GM23338 (cell line): ENCODE data around the gene WIPF1. TPM values are rescaled to one million over a fixed set of nuclear protein-coding genes. Genes with fewer than 3 reads are reported as not detected.
A peak's percentile ranks its signal among the peaks of the same experiment; 100 is the strongest.

Experiments
- ATAC-seq: fragments of 200-7000 bp; cut with Tn5 transposase; 3 replicates; pipeline ENCODE4 v1.9.1; 2020
- DNase-seq: peaks from one replicate; pipeline ENCODE4 v3.0.0-alpha.2; 2015; ENCODE audit warnings: low spot score
- H2AFZ ChIP-seq: fragments of 200-600 bp; sonication (generic); 2 replicates; pipeline ENCODE4 v1.8.0; 2016; ENCODE audit warnings: antibody characterized with exemption, mild to moderate bottlenecking, moderate library complexity
- H3F3A ChIP-seq: fragments of 200-600 bp; sonication (generic); replicated peaks from 2 replicates; pipeline ENCODE4 v1.8.0; 2017; ENCODE audit warnings: antibody characterized with exemption, mixed run types, low read depth
- H3K27ac ChIP-seq: fragments of 200-600 bp; sonication (generic); 2 replicates; pipeline ENCODE4 v1.6.1; 2016; ENCODE audit warnings: low read depth
- H3K27me3 ChIP-seq: fragments of 200-600 bp; sonication (generic); 2 replicates; pipeline ENCODE4 v1.8.0; 2016; ENCODE audit warnings: mild to moderate bottlenecking, mixed run types, moderate library complexity; ENCODE audit not compliant: insufficient read depth
- H3K36me3 ChIP-seq: fragments of 200-600 bp; sonication (generic); 2 replicates; pipeline ENCODE4 v1.8.0; 2016; ENCODE audit warnings: mild to moderate bottlenecking; ENCODE audit not compliant: insufficient read depth
- H3K4me1 ChIP-seq: fragments of 200-600 bp; sonication (generic); 2 replicates; pipeline ENCODE4 v1.8.0; 2016; ENCODE audit warnings: mild to moderate bottlenecking, moderate library complexity; ENCODE audit not compliant: insufficient read depth
- H3K4me2 ChIP-seq: fragments of 200-600 bp; sonication (generic); 2 replicates; pipeline ENCODE4 v1.7.1; 2017; ENCODE audit warnings: mixed run types
- H3K4me3 ChIP-seq: fragments of 200-600 bp; sonication (generic); 2 replicates; pipeline ENCODE4 v1.6.1; 2016; ENCODE audit warnings: mixed run types
- H3K79me2 ChIP-seq: fragments of 200-600 bp; sonication (generic); replicated peaks from 2 replicates; pipeline ENCODE4 v1.8.0; 2017; ENCODE audit warnings: mild to moderate bottlenecking; ENCODE audit not compliant: insufficient read depth
- H3K9me2 ChIP-seq: fragments of 200-600 bp; sonication (generic); 2 replicates; pipeline ENCODE4 v1.8.0; 2017; ENCODE audit not compliant: insufficient read depth
- H4K20me1 ChIP-seq: fragments of 200-600 bp; sonication (generic); replicated peaks from 2 replicates; pipeline ENCODE4 v1.8.0; 2017; ENCODE audit warnings: mild to moderate bottlenecking; ENCODE audit not compliant: insufficient read depth
- H3K27ac Mint-ChIP-seq: 2 replicates; pipeline ENCODE4 v1.8.0; 2020; ENCODE audit warnings: inconsistent platforms, mild to moderate bottlenecking, moderate library complexity, mixed read lengths
- H3K27me3 Mint-ChIP-seq: 3 replicates; pipeline ENCODE4 v1.8.0; 2022; ENCODE audit warnings: low read depth, mild to moderate bottlenecking, moderate library complexity, mixed read lengths, inconsistent platforms; ENCODE audit not compliant: insufficient read depth, poor library complexity
- H3K36me3 Mint-ChIP-seq: 3 replicates; pipeline ENCODE4 v1.8.0; 2021; ENCODE audit warnings: low read depth, mild to moderate bottlenecking, inconsistent platforms, moderate library complexity, mixed read lengths
- H3K4me1 Mint-ChIP-seq: 3 replicates; pipeline ENCODE4 v1.8.0; 2020; ENCODE audit warnings: mild to moderate bottlenecking, inconsistent platforms, mixed read lengths
- H3K4me3 Mint-ChIP-seq: 3 replicates; pipeline ENCODE4 v1.8.0; 2021; ENCODE audit warnings: moderate library complexity, mild to moderate bottlenecking, inconsistent platforms, mixed read lengths
- H3K9me3 Mint-ChIP-seq: 3 replicates; pipeline ENCODE4 v1.8.0; 2020; ENCODE audit warnings: moderate library complexity, mild to moderate bottlenecking, inconsistent platforms, mixed read lengths
- CREB1 ChIP-seq: fragments of 250-450 bp; sonication (Bioruptor Pico); IDR thresholded peaks from 2 replicates; pipeline ENCODE4 v1.5.0; 2020; ENCODE audit warnings: low read depth, mild to moderate bottlenecking, moderate library complexity
- EZH2 ChIP-seq: fragments of 200-600 bp; sonication (generic); IDR thresholded peaks from one replicate; pipeline ENCODE4 v1.8.0; 2017; ENCODE audit warnings: antibody characterized with exemption, mild to moderate bottlenecking, low read depth; ENCODE audit not compliant: unreplicated experiment
- EZH2phosphoT487 ChIP-seq: fragments of 200-600 bp; sonication (generic); IDR thresholded peaks from one replicate; pipeline ENCODE4 v1.8.1; 2018; ENCODE audit warnings: antibody characterized with exemption; ENCODE audit not compliant: unreplicated experiment
- JUNB ChIP-seq: IDR thresholded peaks from one replicate; pipeline ENCODE4 v1.6.1; 2016; ENCODE audit warnings: antibody characterized with exemption; ENCODE audit not compliant: unreplicated experiment
- NANOG ChIP-seq: IDR thresholded peaks from 2 replicates; pipeline ENCODE4 v1.6.1; 2016; ENCODE audit warnings: antibody characterized with exemption, borderline replicate concordance
- POLR2AphosphoS5 ChIP-seq: IDR thresholded peaks from 2 replicates; pipeline ENCODE4 v1.6.1; 2016; ENCODE audit warnings: antibody characterized with exemption, low read depth
- STAT1 ChIP-seq: IDR thresholded peaks from one replicate; pipeline ENCODE4 v1.6.1; 2016; ENCODE audit warnings: antibody characterized with exemption; ENCODE audit not compliant: unreplicated experiment
- ZNF114 ChIP-seq: fragments of 250-450 bp; sonication (Bioruptor Pico); IDR thresholded peaks from 2 replicates; pipeline ENCODE4 v1.5.0; 2020; ENCODE audit warnings: mild to moderate bottlenecking, moderate library complexity
- ZNF331 ChIP-seq: fragments of 250-450 bp; sonication (Bioruptor Pico); IDR thresholded peaks from 2 replicates; pipeline ENCODE4 v1.5.0; 2020; ENCODE audit warnings: low read depth, mild to moderate bottlenecking, moderate library complexity
- polyA plus RNA-seq: library from polyadenylated mRNA; unstranded; fragments of >200 nt; fragmentation: Nextera tagmentation; extraction: Ambion mirVana; gene quantifications from 2 replicates; pipeline ENCODE4 v1.2.1, GENCODE V29; 2016
- total RNA-seq: library from RNA; depleted of rRNA; stranded (reverse); fragments of >200 nt; shearing (Covaris generic); gene quantifications from 2 replicates; pipeline ENCODE4 v1.2.3, GENCODE V29; 2014
- TF ChIP-seq, protein P1 (sequence below), 2 experiments: fragments of 200-600 bp in 1 of 2; sonication (generic) in 1 of 2; conservative IDR thresholded peaks; 2 replicates each; pipeline versions ENCODE4 v1.5.1 to v1.6.1; 2016 to 2017; ENCODE audit warnings: antibody characterized with exemption in 2 of 2, low read depth in 2 of 2, mild to moderate bottlenecking in 2 of 2, moderate library complexity in 1 of 2
- TF ChIP-seq, protein P2 (sequence below): IDR thresholded peaks from 2 replicates; pipeline ENCODE4 v1.6.1; 2016; ENCODE audit warnings: antibody characterized with exemption
- TF ChIP-seq, protein P3 (sequence below): fragments of 250-450 bp; sonication (Bioruptor Pico); IDR thresholded peaks from 2 replicates; pipeline ENCODE4 v1.5.0; 2020; ENCODE audit warnings: mild to moderate bottlenecking, moderate library complexity
- TF ChIP-seq, protein P4 (sequence below): IDR thresholded peaks from one replicate; pipeline ENCODE4 v1.6.1; 2018; ENCODE audit warnings: antibody characterized with exemption; ENCODE audit not compliant: unreplicated experiment

Gene WIPF1
- total and polyA plus RNA-seq, 2 experiments from 2014 or later: 3.0 to 6.0 TPM

DNA sequence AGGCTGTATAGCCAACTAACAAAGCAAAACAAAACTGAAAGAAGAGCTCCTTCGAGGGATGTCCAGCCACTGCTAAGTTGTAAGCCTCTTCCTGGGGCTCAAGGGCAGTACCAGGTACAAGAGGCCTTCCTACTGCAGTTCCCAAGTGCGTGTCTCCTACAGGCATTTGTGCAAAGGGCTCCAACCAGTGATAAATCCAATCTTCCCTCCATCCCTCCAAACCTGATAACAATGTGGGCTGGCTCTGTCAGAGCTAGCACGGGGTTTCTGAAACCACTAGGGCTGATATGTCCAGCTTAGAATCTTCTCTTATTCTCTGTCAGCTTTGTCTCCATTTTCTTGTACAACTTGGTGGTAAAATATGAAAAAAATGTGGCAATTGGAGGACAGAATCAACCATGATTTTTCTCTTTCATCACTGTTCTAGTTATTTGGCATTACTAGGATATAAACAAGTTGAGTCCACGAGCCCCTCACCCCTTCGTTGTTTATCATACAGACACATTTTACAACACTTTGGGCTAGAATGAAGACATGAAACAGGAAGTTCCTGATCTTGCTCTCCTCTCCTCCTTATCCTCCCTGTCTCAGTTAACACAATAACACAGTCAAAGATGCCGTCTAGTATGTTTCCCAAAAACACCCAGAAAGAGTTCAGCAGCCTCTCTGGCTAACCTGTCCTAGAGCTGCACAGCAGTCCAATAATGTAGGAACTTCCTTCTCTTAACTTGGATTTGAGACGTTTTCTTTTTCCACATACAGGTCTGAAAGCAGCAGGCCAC lies 35.4 kb upstream of the WIPF1 start:
- H3K4me2 ChIP-seq: no peak overlapping the region
- H3K4me1 ChIP-seq: no peaks in the 10 kb centered on the region
- H3K27me3 Mint-ChIP-seq: no peaks in the 10 kb centered on the region
- H3K27me3 ChIP-seq: no peaks in the 10 kb centered on the region
- no peaks in the 10 kb centered on the region for H3K79me2 ChIP-seq
- H2AFZ ChIP-seq: peak overlapping the region; percentile 72; the same call in 1 of the 2 replicates
- no peaks in the 10 kb centered on the region for H4K20me1 ChIP-seq
- peaks cover 11% of the 10 kb centered on the region for H3K4me1 Mint-ChIP-seq
- H3K27ac Mint-ChIP-seq: no peak overlapping the region
- no peak overlapping the region for H3K4me3 Mint-ChIP-seq
- ATAC-seq (no peak), DNase-seq (no peak)
- no peak overlapping the region for H3K27ac ChIP-seq
- no peaks in the 10 kb centered on the region for H3K9me2 ChIP-seq
- no peaks in the 10 kb centered on the region for H3K36me3 Mint-ChIP-seq
- no peak overlapping the region for H3K4me3 ChIP-seq
- H3K9me3 Mint-ChIP-seq: no peaks in the 10 kb centered on the region
- no peaks in the 10 kb centered on the region for H3K36me3 ChIP-seq
- TF ChIP-seq POLR2AphosphoS5: no peak
- TF ChIP-seq EZH2: no peak
- no peak for TF ChIP-seq JUNB
- TF ChIP-seq, protein P1, sequence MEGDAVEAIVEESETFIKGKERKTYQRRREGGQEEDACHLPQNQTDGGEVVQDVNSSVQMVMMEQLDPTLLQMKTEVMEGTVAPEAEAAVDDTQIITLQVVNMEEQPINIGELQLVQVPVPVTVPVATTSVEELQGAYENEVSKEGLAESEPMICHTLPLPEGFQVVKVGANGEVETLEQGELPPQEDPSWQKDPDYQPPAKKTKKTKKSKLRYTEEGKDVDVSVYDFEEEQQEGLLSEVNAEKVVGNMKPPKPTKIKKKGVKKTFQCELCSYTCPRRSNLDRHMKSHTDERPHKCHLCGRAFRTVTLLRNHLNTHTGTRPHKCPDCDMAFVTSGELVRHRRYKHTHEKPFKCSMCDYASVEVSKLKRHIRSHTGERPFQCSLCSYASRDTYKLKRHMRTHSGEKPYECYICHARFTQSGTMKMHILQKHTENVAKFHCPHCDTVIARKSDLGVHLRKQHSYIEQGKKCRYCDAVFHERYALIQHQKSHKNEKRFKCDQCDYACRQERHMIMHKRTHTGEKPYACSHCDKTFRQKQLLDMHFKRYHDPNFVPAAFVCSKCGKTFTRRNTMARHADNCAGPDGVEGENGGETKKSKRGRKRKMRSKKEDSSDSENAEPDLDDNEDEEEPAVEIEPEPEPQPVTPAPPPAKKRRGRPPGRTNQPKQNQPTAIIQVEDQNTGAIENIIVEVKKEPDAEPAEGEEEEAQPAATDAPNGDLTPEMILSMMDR (conservative IDR thresholded peaks at IDR 0.05; ENCODE audit: low read depth in 2 of 2): no peak
- TF ChIP-seq NANOG: no peak
- TF ChIP-seq ZNF114: no peak
- TF ChIP-seq STAT1: no peak
- TF ChIP-seq ZNF331 (CRISPR knock-in tag): no peak
- TF ChIP-seq, protein P2, sequence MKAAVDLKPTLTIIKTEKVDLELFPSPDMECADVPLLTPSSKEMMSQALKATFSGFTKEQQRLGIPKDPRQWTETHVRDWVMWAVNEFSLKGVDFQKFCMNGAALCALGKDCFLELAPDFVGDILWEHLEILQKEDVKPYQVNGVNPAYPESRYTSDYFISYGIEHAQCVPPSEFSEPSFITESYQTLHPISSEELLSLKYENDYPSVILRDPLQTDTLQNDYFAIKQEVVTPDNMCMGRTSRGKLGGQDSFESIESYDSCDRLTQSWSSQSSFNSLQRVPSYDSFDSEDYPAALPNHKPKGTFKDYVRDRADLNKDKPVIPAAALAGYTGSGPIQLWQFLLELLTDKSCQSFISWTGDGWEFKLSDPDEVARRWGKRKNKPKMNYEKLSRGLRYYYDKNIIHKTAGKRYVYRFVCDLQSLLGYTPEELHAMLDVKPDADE: no peak
- TF ChIP-seq CREB1 (CRISPR knock-in tag): no peak
- TF ChIP-seq, protein P3, sequence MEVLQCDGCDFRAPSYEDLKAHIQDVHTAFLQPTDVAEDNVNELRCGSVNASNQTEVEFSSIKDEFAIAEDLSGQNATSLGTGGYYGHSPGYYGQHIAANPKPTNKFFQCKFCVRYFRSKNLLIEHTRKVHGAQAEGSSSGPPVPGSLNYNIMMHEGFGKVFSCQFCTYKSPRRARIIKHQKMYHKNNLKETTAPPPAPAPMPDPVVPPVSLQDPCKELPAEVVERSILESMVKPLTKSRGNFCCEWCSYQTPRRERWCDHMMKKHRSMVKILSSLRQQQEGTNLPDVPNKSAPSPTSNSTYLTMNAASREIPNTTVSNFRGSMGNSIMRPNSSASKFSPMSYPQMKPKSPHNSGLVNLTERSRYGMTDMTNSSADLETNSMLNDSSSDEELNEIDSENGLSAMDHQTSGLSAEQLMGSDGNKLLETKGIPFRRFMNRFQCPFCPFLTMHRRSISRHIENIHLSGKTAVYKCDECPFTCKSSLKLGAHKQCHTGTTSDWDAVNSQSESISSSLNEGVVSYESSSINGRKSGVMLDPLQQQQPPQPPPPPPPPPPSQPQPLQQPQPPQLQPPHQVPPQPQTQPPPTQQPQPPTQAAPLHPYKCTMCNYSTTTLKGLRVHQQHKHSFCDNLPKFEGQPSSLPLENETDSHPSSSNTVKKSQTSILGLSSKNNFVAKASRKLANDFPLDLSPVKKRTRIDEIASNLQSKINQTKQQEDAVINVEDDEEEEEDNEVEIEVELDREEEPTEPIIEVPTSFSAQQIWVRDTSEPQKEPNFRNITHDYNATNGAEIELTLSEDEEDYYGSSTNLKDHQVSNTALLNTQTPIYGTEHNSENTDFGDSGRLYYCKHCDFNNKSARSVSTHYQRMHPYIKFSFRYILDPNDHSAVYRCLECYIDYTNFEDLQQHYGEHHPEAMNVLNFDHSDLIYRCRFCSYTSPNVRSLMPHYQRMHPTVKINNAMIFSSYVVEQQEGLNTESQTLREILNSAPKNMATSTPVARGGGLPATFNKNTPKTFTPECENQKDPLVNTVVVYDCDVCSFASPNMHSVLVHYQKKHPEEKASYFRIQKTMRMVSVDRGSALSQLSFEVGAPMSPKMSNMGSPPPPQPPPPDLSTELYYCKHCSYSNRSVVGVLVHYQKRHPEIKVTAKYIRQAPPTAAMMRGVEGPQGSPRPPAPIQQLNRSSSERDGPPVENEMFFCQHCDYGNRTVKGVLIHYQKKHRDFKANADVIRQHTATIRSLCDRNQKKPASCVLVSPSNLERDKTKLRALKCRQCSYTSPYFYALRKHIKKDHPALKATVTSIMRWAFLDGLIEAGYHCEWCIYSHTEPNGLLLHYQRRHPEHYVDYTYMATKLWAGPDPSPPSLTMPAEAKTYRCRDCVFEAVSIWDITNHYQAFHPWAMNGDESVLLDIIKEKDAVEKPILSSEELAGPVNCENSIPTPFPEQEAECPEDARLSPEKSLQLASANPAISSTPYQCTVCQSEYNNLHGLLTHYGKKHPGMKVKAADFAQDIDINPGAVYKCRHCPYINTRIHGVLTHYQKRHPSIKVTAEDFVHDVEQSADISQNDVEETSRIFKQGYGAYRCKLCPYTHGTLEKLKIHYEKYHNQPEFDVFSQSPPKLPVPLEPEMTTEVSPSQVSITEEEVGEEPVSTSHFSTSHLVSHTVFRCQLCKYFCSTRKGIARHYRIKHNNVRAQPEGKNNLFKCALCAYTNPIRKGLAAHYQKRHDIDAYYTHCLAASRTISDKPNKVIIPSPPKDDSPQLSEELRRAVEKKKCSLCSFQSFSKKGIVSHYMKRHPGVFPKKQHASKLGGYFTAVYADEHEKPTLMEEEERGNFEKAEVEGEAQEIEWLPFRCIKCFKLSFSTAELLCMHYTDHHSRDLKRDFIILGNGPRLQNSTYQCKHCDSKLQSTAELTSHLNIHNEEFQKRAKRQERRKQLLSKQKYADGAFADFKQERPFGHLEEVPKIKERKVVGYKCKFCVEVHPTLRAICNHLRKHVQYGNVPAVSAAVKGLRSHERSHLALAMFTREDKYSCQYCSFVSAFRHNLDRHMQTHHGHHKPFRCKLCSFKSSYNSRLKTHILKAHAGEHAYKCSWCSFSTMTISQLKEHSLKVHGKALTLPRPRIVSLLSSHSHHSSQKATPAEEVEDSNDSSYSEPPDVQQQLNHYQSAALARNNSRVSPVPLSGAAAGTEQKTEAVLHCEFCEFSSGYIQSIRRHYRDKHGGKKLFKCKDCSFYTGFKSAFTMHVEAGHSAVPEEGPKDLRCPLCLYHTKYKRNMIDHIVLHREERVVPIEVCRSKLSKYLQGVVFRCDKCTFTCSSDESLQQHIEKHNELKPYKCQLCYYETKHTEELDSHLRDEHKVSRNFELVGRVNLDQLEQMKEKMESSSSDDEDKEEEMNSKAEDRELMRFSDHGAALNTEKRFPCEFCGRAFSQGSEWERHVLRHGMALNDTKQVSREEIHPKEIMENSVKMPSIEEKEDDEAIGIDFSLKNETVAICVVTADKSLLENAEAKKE (CRISPR knock-in tag): no peak
- no peak for TF ChIP-seq EZH2phosphoT487
- TF ChIP-seq, protein P4, sequence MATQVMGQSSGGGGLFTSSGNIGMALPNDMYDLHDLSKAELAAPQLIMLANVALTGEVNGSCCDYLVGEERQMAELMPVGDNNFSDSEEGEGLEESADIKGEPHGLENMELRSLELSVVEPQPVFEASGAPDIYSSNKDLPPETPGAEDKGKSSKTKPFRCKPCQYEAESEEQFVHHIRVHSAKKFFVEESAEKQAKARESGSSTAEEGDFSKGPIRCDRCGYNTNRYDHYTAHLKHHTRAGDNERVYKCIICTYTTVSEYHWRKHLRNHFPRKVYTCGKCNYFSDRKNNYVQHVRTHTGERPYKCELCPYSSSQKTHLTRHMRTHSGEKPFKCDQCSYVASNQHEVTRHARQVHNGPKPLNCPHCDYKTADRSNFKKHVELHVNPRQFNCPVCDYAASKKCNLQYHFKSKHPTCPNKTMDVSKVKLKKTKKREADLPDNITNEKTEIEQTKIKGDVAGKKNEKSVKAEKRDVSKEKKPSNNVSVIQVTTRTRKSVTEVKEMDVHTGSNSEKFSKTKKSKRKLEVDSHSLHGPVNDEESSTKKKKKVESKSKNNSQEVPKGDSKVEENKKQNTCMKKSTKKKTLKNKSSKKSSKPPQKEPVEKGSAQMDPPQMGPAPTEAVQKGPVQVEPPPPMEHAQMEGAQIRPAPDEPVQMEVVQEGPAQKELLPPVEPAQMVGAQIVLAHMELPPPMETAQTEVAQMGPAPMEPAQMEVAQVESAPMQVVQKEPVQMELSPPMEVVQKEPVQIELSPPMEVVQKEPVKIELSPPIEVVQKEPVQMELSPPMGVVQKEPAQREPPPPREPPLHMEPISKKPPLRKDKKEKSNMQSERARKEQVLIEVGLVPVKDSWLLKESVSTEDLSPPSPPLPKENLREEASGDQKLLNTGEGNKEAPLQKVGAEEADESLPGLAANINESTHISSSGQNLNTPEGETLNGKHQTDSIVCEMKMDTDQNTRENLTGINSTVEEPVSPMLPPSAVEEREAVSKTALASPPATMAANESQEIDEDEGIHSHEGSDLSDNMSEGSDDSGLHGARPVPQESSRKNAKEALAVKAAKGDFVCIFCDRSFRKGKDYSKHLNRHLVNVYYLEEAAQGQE: no peak
- no peaks in the 10 kb centered on the region for H3F3A ChIP-seq
